Breast epithelium (tissue), 3 donors: ENCODE measurements around the gene PSIP1.

ENCODE experiments used
- POLR2A ChIP-seq: fragments of 450-650 bp; IDR thresholded peaks from one replicate; pipeline ENCODE4 v1.6.1; 2016; ENCODE audit warnings: antibody characterized with exemption, mild to moderate bottlenecking, moderate library complexity
- POLR2AphosphoS5 ChIP-seq, 3 donors: sonication (generic); formaldehyde crosslinking; IDR thresholded peaks; one replicate each; pipeline ENCODE4 v1.6.1; 2017; ENCODE audit warnings: antibody characterized with exemption in 3 of 3
- TF ChIP-seq, protein P1 (sequence below), 3 donors: fragments of 450-650 bp; IDR thresholded peaks; one replicate each; pipeline ENCODE4 v1.5.1; 2016 to 2017; ENCODE audit warnings: antibody characterized with exemption in 3 of 3, mild to moderate bottlenecking in 3 of 3, moderate library complexity in 3 of 3

DNA sequence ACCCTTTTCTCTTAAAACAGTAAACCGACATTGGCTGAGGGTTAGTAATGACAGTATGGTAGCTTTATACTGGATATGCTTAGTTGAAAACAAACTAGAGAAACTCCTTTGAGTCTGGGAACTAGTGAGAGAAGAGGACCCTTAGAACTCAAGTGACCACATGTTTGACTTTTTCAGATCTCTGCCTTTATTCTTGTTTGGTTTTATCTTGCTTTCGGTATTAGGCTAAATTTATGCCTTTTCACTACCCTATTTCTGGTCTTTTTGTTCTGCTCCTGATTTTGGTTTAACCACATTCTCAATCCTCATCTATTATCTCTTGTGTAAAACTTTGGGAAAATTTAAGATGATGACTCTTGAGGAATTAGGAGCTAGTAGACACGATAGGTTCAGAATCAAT, 77.1 kb downstream of the PSIP1 start:
- TF ChIP-seq POLR2A (no peak), POLR2AphosphoS5 (IDR thresholded peaks at IDR 0.05) (no peak)
- TF ChIP-seq, protein P1, sequence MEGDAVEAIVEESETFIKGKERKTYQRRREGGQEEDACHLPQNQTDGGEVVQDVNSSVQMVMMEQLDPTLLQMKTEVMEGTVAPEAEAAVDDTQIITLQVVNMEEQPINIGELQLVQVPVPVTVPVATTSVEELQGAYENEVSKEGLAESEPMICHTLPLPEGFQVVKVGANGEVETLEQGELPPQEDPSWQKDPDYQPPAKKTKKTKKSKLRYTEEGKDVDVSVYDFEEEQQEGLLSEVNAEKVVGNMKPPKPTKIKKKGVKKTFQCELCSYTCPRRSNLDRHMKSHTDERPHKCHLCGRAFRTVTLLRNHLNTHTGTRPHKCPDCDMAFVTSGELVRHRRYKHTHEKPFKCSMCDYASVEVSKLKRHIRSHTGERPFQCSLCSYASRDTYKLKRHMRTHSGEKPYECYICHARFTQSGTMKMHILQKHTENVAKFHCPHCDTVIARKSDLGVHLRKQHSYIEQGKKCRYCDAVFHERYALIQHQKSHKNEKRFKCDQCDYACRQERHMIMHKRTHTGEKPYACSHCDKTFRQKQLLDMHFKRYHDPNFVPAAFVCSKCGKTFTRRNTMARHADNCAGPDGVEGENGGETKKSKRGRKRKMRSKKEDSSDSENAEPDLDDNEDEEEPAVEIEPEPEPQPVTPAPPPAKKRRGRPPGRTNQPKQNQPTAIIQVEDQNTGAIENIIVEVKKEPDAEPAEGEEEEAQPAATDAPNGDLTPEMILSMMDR (IDR thresholded peaks at IDR 0.05) = no peak
